Measurements from ENCODE around the gene SLC16A6. TPM values are rescaled to one million over a fixed set of nuclear protein-coding genes. Genes with fewer than 3 reads are reported as not detected.
A peak's percentile ranks its signal among the peaks of the same experiment; 100 is the strongest.
"Not testable (repeated sequence)": the region's sequence is repeated elsewhere in the genome, so short reads cannot be mapped to it uniquely, and the experiment has no call there.

SLC16A6 gene
- total RNA-seq, 1 experiment from 2014 or later: 0.22 TPM

DNA sequence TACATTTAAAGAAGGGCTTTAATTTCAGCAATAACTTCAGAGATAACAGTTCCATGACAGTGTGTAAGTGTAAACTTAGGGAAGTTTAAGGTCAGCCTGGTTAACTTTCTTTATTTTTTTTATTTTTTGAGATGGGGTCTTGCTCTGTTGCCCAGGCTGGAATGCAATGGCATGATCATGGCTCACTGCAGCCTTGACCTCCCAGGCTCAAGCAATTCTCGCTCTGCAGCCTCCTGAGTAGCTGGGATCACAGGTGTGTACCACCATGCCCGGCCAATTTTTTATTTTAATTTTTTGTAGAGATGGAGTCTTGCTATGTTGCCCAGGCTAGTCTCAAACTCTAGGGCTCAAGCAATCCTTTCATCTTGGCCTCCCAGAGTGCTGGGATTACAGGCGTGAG is 14.6 kb downstream of the SLC16A6 start:
- DNase-seq (ENCODE audit: low spot score); H3K4me1 Mint-ChIP-seq; H3K27me3 Mint-ChIP-seq (ENCODE audit: low read depth); H3K27ac Mint-ChIP-seq; ATAC-seq; CTCF ChIA-PET; POLR2A ChIA-PET; H3K4me3 Mint-ChIP-seq; H3K36me3 Mint-ChIP-seq: not testable (repeated sequence)
- H3K9me3 Mint-ChIP-seq: peaks cover 24% of the 10 kb centered on the region

GRCh38 chr17:68273722-68274121 is 17.2 kb downstream of the SLC16A6 start:
- Mint-ChIP-seq H3K4me1 (no peaks in the 10 kb centered on the region), H3K4me3 (no peak overlapping the region), H3K27ac (no peak overlapping the region), H3K9me3 (peaks cover 9% of the 10 kb centered on the region), H3K27me3 (ENCODE audit: low read depth) (no peaks in the 10 kb centered on the region), H3K36me3 (peaks cover 7% of the 10 kb centered on the region)
- DNase-seq (ENCODE audit: low spot score): no peak
- POLR2A ChIA-PET: no interaction called here
- CTCF ChIA-PET: no interaction called here
- TF ChIP-seq CREB1 (CRISPR knock-in tag; IDR thresholded peaks at IDR 0.05): no peak
- ATAC-seq: no peak

DNA sequence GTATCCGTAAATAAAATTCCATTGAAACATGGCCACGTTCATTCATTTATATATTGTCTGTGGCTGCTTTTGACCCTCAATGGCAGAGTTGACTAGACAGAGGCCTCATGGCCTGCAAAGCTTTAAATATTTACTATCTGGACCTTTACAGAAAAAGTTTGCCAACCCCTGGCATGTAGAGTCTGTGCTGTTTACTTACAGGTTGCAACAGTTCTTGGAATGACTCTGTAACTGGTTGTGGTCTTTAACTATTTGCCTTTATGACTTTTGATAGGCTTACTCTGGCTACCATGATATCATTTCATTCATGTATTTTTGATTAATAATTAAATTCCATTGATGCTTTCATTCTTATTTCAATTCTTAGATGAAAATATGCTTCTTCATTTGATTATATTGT is 25.1 kb downstream of the SLC16A6 start:
- H3K27ac Mint-ChIP-seq; H3K9me3 Mint-ChIP-seq; H3K36me3 Mint-ChIP-seq; ATAC-seq; H3K27me3 Mint-ChIP-seq (ENCODE audit: low read depth); POLR2A ChIA-PET; H3K4me3 Mint-ChIP-seq; H3K4me1 Mint-ChIP-seq; DNase-seq (ENCODE audit: low spot score): not testable (repeated sequence)
- CTCF ChIA-PET: interaction anchor here (1.3 to 4.8 kb wide), 2 partner anchors 133 to 190 kb away, joined by 5 to 35 read pairs; no protein-coding TSS in a partner anchor
- 0 out of 2 replicates have a peak, but pooled peaks have one; percentile 19 for TF ChIP-seq GABPB1 (CRISPR knock-in tag; IDR thresholded peaks at IDR 0.05)

GRCh38 chr17:68263101-68263681 is 27.7 kb downstream of the SLC16A6 start:
- H3K4me3 Mint-ChIP-seq; H3K27me3 Mint-ChIP-seq (ENCODE audit: low read depth); H3K36me3 Mint-ChIP-seq; POLR2A ChIA-PET; H3K9me3 Mint-ChIP-seq; DNase-seq (ENCODE audit: low spot score); H3K27ac Mint-ChIP-seq: not testable (repeated sequence)
- peaks cover 15% of the 10 kb centered on the region for H3K4me1 Mint-ChIP-seq
- CTCF ChIA-PET: interaction anchor here (1.0 to 4.8 kb wide), 2 partner anchors 136 to 138 kb away, joined by 3 to 35 read pairs; no protein-coding TSS in a partner anchor
- ATAC-seq: peak; percentile 61
- TF ChIP-seq, protein P1, sequence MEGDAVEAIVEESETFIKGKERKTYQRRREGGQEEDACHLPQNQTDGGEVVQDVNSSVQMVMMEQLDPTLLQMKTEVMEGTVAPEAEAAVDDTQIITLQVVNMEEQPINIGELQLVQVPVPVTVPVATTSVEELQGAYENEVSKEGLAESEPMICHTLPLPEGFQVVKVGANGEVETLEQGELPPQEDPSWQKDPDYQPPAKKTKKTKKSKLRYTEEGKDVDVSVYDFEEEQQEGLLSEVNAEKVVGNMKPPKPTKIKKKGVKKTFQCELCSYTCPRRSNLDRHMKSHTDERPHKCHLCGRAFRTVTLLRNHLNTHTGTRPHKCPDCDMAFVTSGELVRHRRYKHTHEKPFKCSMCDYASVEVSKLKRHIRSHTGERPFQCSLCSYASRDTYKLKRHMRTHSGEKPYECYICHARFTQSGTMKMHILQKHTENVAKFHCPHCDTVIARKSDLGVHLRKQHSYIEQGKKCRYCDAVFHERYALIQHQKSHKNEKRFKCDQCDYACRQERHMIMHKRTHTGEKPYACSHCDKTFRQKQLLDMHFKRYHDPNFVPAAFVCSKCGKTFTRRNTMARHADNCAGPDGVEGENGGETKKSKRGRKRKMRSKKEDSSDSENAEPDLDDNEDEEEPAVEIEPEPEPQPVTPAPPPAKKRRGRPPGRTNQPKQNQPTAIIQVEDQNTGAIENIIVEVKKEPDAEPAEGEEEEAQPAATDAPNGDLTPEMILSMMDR (IDR thresholded peaks at IDR 0.05): peak; percentile 44; the same call in 1 of the 2 replicates

DNA sequence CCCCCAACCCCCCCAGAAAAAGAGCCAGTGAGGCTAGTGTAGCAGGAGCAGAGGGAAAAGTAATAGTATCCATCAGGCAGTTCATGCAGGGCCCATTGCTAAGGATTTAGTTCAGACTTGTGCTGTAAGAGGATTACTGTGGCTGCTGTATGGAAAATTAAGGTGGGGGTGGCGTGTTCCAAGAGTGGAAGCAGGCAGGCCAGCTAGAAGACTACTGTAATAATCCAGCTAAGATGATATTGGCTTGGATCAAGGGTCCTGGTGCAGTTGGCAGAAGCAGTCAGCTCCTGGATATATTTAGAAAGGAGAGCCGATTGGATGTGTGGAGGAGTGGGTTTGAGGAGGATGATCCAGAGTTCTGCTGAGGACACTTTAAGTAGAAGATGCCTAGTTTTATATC is 28.5 kb downstream of the SLC16A6 start:
- H3K36me3 Mint-ChIP-seq; DNase-seq (ENCODE audit: low spot score); ATAC-seq; H3K9me3 Mint-ChIP-seq; POLR2A ChIA-PET; H3K27ac Mint-ChIP-seq; H3K27me3 Mint-ChIP-seq (ENCODE audit: low read depth); H3K4me3 Mint-ChIP-seq: not testable (repeated sequence)
- peaks cover 13% of the 10 kb centered on the region for H3K4me1 Mint-ChIP-seq
- CTCF ChIA-PET: interaction anchor here (1.0 to 4.8 kb wide), 4 partner anchors 137 to 200 kb away, joined by 3 to 35 read pairs (median 3); partner anchors contain the start of gene WIPI1

DNA sequence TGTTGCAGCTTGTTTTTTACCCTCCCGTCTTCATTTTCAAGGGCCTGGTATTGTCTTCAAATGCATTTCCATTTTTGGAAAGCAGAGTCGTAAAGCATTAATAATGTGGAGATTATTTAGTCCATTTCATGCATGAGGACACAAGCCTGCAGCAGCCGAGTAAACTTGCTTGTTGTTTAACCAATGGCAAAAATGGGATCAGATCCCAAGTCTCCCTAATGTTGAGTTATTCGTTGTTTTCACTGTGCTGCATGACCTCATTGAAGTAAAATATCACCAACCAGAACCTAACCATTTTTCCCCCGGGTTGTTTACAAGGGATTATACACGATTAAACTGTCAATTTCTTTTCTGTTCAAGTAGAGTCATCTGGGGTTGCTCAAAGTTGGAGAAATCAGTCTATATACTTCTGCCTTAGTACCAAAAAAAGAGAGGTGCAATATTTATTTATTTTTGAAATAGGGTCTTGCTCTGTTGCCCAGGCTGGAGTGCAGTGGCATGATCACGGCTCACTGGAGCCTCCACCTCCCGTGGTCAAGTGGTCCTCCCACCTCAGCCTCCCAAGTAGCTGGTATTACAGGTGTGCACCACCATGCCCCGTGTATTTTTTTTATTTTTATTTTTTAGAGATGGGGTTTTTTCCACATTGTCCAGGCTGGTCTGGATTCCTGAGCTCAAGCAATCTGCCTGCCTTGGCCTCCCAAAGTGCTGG is 30.7 kb downstream of the SLC16A6 start:
- H3K9me3 Mint-ChIP-seq: no peaks in the 10 kb centered on the region
- TF ChIP-seq ERG (CRISPR knock-in tag; IDR thresholded peaks at IDR 0.05) (no peak), ZNF121 (CRISPR knock-in tag; IDR thresholded peaks at IDR 0.05) (0 out of 2 replicates have a peak, but pooled peaks have one; percentile 30)
- TF ChIP-seq, protein P2, sequence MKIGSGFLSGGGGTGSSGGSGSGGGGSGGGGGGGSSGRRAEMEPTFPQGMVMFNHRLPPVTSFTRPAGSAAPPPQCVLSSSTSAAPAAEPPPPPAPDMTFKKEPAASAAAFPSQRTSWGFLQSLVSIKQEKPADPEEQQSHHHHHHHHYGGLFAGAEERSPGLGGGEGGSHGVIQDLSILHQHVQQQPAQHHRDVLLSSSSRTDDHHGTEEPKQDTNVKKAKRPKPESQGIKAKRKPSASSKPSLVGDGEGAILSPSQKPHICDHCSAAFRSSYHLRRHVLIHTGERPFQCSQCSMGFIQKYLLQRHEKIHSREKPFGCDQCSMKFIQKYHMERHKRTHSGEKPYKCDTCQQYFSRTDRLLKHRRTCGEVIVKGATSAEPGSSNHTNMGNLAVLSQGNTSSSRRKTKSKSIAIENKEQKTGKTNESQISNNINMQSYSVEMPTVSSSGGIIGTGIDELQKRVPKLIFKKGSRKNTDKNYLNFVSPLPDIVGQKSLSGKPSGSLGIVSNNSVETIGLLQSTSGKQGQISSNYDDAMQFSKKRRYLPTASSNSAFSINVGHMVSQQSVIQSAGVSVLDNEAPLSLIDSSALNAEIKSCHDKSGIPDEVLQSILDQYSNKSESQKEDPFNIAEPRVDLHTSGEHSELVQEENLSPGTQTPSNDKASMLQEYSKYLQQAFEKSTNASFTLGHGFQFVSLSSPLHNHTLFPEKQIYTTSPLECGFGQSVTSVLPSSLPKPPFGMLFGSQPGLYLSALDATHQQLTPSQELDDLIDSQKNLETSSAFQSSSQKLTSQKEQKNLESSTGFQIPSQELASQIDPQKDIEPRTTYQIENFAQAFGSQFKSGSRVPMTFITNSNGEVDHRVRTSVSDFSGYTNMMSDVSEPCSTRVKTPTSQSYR (CRISPR knock-in tag; IDR thresholded peaks at IDR 0.05): no peak
- ATAC-seq (no peak), DNase-seq (ENCODE audit: low spot score) (no peak)
- POLR2A ChIA-PET: no interaction called here
- H3K4me3 Mint-ChIP-seq: peak overlapping the region; percentile 63; the same call in 1 of the 2 replicates
- peaks cover 6% of the 10 kb centered on the region for H3K27me3 Mint-ChIP-seq (ENCODE audit: low read depth)
- no peak overlapping the region for H3K27ac Mint-ChIP-seq
- H3K4me1 Mint-ChIP-seq: peaks cover 12% of the 10 kb centered on the region
- peaks cover 17% of the 10 kb centered on the region for H3K36me3 Mint-ChIP-seq
- CTCF ChIA-PET: interaction anchor here (1.6 kb wide), 1 partner anchor 139 kb away, joined by 5 read pairs; no protein-coding TSS in a partner anchor

- peak overlapping the region; percentile 63 for H3K4me3 Mint-ChIP-seq
- POLR2A ChIA-PET; ATAC-seq; H3K9me3 Mint-ChIP-seq; DNase-seq (ENCODE audit: low spot score); H3K27ac Mint-ChIP-seq; CTCF ChIA-PET; H3K27me3 Mint-ChIP-seq (ENCODE audit: low read depth): not testable (repeated sequence)
- peaks cover 12% of the 10 kb centered on the region for H3K4me1 Mint-ChIP-seq
- H3K36me3 Mint-ChIP-seq: peaks cover 20% of the 10 kb centered on the region
These were observed 31.3 kb downstream of the SLC16A6 start for GRCh38 chr17:68259648-68259951.
